Stimulated activated CD8-positive, alpha-beta memory T cell treated with anti-CD3 and anti-CD28 coated beads, Interleukin-12 subunit alpha, Interleukin-12 subunit beta, amount 100 ng/mL, for 24 hours (primary cell): ENCODE measurements around the gene SLC2A4RG.

ENCODE experiments used
- DNase-seq: peaks from one replicate; pipeline ENCODE4 v3.0.0-alpha.2; 2020; ENCODE audit errors: extremely low read depth

The SLC2A4RG gene

DNA sequence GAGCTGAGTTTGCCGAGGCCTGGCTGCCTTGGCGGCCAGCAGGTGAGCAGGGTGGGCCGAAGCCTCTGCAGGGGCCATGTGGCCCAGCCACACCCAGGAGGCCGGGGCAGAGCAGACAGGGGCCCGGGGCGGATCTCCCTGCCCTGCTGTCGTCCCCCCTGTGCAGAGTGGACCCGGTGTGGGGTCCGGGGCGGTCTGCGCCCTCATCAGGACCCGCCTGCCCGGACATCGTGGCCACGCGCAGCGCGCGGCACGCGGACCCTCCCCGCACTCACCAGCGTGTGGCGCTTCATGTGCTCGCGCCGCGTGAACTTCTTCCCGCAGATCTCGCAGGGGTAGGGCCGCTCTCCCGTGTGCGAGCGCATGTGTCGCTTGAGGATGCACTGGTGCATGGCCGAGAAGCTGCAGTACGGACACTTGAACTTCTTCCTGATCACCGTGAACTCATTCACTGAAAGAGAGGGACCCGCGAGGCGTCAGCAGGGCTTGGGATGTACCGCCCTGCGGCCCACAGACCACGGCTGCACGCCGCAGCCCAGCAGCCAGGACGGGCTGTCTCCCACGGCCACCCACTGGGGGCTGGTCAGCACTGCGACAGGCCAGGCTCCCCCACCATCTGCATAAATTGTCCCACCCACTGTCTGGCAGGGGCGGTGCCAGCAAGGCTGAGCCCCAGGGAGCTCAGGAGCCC, 13.0 kb downstream of the SLC2A4RG start:
- DNase-seq, result no peak

DNA sequence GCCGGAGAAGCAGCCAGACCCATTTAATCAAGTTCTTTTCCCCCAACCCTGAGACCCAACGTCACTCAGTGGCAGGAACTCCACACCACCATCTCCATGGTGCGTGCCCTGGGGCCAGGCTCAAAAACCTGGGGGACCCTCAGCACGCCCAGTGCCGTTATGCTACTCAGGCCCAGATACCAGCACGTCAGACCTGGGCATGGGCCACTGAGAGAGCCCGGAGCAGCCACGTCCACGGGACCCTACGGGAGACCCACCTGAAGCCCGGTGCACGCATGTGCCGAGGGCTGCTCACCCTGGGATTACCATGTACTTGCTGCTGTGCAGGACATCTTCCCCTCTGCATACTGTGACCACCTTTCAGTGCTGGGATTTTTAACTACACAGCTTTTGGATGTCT, 13.8 kb downstream of the SLC2A4RG start:
- no peak for DNase-seq

DNA sequence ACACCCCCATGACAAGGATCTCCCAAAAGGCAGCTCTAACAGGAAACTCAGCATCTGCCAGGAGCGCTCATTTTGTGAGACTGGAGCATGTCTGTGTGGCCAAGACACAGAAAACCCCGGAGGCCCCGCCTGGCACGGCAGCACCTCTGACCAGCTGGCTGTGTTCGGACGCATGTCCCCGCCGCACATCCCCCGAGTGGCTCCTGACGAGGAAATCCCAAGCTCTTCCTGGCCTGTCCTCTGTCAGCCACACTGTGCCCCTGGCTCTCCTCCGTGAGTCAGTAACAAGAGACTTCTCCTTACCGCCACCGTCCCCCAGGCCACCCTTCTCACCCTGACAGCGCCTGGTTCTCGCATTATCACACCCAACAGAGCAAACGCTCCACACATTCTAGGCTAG, 14.4 kb downstream of the SLC2A4RG start:
- DNase-seq, result no peak

DNA sequence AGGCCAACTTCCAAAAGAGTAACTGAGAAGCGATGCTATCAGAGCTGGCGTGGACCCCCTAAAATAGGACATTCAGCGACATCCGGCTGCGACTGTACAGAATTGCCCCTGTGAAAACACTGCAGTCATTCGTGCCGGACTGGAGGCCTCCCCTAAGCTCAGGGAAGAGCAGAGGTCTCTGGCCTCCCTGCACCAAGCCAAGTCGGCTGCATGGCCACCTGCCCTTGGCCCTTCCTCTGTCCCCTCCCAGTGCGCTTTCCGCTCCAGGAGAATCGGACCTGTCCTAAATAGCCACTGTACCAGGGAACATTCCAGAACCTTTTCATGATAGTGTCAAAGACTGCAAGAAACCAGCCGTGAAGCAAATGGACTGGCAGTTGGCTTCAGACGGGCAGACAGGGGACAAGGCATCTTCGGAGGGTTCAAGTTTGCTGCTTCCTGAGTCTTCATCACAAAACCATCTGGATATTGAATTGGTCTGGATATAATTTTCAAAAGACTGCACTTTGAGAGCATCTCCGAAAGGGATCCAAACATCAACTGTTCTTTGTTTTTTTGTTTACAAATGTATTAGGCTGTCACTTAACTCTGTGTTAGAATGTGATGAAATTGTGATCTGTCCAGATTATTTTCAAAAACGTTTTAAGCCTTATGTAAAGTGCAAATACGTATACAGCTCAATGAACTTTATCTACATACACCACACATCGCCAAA, 16.5 kb downstream of the SLC2A4RG start:
- no peak for DNase-seq

DNA sequence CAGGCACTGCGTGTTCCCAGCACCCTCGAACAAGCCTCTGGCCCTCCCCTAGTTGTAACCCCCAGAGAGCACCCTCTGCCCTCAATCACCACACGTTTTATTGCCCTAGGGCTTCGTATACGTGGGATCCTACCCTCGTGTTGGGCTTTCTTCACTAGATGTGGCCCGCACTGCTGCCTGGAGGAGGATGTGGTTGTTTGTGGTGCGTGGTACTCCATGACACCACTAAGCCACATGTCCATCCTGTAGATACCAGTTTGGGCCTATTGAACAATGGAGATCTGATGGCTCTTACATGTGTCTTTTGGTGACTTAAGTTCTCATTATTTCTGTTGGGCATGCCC, 17.0 kb downstream of the SLC2A4RG start:
- DNase-seq, result no peak

DNA sequence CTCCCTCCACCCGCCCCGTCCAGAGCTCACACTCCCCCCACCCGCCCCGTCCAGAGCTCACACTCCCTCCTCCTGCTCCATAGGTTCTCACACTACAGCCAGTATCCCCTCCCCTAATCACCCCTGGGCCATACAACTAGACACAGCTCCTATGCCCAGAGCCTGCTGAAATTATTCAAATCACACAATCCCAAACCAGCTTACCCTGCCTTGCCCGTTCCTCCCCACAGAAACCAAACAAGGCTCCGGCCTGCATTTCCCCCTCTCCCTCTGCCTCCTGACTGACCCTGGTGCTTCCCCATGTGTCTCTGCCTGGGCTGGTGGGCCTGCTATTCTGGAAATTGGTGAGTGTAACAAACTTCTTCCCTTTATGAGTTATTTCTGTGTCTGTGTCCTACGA, 18.6 kb downstream of the SLC2A4RG start:
- DNase-seq, result no peak

DNA sequence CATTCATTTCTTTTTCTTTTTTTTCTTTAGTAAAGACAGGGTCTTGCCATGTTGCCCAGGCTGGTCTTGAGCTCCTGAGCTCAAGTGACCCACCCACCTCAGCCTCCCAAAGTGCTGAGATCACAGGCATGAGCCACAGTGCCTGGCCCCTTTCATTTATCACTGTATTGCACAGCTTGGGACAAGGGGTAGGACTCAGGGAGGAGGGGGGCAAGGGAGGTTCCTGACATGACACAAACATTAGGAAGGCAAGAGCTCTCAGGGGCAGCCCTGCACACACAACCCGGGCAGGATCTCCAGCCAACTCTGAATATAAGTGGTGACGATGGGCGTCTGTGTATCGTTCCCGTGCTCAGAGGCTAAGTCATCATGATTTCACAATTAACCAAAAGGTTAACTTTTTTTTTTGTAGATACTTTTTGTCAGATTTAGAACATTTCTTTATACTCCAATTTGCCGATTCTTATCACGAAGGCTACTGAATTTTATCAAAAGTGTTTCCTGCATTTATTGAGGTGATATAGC, 19.9 kb downstream of the SLC2A4RG start:
- DNase-seq, result no peak

DNA sequence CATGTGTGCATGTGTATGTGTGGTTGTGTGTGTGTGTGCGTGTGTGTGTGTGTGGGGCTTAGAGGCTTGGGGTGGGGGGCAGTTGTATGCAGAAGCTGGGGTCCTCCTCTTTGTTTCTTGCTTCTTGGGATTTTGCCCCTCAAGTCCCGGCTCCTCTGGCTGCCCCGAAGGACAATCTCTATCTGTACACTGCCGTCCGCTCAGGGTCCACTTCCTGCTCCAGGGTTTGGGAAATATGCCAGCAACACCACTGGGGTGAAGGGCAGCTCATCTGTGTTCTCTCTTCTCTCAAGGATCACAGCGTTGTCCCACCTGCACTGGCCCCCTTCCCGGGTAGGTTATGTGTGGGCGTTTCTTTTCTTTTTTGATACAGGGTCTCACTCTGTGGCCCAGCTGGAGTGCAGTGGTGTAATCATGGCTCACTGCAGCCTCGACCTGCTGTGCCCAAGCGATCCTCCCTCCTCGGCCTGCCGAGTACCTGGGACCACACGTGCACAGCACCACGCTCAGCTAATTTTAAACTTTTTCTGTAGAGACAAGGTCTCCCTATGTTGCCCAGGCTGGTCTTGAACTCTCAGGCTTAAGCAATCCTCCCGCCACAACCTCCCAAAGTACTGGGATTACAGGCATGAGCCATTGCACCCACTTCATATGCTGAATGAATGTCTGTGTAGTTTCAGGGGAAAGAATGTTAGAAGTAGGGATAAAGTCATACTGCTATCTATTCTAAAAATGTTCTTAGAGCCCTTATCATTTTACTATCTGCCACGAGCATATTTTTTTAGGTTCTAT, 25.7 kb downstream of the SLC2A4RG start:
- no peak for DNase-seq

DNA sequence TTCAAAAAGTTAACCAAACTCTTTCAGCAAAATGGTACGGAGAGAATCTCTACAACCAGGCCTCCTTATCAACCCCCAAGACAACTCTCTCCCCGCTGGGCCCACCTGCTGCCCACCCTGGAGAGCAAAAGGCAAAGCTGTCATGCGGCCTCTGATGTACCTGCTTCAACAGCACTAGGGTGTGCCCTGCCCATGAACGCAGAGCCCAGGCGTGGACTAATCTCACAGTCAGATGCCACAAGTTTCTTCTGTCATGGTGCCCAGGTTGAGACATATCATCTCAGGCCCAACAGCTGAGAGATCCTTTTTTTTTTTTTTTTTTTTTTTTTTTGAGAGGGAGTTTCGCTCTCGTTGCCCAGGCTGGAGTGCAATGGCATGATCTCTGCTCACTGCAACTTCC, 26.3 kb downstream of the SLC2A4RG start:
- no peak for DNase-seq

DNA sequence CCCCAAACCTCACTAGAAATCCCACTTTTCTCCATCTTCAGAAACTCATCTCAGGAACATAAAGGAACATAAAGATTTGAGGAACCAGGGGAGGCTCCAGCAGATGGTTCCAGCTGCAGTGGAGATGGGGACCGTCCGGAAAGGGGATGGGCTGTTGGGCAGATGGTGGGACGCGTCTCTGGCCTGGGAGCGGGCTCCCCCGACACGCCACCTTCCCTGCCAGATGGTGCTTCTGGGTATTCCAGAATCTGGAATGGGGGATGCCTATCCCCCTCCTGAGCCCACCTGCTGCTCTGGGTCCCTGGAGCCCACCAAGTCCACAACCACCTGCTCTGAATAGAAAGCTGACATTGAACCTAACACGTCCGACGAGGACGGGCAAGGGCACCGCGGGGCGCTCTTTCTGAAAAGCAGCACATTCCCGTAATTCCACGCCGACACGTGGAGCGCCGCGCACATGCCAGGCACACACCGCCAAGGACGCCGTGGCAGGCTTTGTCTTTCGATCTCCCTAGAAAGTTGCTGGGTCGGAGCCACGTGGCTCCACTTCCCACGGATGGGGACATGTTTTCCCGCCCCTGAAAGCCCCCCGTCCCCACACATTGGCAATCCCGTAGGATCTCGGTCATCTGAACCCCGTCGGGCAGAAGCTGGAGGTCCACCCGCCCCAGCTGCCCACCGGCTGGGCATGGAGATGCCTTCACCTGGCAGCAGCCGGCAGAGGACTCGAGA, 27.3 kb downstream of the SLC2A4RG start:
- DNase-seq, result no peak

DNA sequence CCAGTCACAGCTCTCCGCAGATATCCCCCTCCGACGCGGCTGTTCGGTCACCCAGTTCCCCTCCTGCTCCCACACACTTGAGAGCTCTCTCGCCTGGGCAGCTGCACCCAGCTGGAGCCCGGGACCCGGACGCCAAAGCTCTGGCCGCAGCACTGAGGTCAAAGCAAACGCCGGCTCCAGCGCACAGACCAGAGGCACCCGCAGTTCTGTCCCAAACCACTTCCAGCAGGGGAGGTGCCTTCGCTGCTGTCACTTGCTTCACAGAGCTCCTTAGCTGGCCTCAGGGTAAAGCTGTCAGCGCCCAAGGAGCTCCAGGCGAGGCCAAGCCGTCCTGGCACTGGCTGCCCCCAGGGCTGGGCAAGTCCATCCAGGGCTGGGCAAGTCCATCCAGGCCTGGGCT, 27.9 kb downstream of the SLC2A4RG start:
- DNase-seq, result no peak

DNA sequence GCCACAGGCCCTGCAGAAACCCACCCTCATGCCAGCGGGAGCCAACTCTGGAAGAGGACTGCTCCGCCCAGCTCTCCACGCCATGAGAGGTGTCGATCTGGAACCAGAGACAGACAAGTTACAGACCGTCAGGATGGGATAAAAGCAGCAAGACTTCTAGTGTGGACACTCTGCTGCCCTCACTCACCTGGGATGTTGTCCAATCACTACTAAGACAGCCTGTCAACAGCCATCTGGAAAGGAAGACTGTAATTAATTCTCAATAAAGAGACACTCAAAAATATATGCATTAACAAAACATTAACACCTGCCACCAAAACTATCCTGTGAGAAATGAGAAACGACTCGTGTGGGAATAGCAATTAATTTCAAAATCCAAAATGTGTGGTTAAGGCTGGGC, 28.3 kb downstream of the SLC2A4RG start:
- no peak for DNase-seq

DNA sequence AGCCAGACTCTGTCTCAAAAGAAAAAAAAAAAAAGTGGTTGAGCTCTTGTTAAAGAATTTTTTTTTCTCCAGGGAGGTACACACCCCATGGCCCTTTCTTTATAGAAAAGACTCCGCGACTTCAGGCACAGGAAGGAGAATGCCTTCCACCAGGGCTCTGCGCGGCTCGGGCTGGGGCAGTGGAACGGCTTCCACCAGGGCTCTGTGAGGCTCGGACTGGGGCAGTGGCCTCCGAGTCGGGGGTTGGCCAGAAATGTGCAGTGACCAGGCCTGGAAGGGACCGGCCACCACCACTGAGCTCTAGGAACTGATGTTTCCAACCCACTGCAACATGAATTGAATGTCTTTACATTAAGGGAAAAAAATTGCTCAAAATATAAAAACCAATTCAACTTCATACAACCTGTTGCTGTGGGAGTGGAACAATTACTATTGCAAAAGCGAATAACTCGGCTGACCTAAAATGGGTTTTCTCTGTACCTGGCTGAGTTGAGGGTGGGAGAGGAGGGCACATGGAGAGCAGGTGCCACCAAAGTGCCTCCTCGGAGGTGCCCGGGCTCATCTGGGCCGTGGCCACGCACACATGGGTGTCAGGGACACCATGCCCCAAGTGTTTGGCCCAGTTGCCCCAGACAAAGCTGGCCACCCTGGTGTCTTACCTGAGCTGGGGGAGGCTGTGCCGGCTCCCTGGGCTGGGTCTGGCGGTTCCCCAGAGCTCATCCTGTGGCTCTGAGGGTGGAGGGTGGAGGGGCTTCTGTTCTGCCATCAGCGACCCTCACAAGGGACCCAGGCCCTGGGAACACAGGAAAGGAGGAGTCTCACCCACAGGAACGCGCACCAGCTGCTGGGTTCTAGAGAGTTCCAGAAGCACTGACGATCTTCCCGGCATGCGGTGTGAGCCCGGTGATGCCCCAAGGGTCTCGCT, 29.3 kb downstream of the SLC2A4RG start:
- no peak for DNase-seq

DNA sequence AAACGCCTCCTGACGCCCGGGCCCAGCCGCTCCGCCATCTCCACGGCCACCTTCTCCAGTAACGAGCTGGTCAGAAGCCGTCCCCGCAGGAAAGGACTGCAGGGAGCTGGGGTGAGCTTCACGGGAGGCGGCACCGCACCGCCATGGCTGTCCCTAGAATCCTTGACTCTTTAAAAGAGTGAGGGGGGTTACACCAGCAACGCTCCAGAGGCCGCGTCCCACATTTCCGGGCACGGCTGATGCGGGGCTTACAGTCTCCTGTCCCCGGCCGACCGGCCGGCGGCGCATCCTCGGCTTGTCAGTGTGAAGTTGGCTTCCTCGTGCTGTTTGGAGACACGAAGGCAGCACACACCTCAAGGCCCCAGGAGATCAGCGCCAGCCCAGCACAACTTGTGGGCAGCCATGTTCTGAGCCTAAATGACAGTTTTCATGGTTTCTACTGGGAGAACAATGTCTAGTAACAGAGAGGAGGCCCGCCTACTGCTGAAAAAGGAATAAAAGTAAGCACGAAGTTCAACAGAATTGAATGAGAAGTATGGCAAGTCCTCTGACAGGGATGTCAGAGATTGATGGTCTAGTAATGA, 30.4 kb downstream of the SLC2A4RG start:
- DNase-seq, result no peak

DNA sequence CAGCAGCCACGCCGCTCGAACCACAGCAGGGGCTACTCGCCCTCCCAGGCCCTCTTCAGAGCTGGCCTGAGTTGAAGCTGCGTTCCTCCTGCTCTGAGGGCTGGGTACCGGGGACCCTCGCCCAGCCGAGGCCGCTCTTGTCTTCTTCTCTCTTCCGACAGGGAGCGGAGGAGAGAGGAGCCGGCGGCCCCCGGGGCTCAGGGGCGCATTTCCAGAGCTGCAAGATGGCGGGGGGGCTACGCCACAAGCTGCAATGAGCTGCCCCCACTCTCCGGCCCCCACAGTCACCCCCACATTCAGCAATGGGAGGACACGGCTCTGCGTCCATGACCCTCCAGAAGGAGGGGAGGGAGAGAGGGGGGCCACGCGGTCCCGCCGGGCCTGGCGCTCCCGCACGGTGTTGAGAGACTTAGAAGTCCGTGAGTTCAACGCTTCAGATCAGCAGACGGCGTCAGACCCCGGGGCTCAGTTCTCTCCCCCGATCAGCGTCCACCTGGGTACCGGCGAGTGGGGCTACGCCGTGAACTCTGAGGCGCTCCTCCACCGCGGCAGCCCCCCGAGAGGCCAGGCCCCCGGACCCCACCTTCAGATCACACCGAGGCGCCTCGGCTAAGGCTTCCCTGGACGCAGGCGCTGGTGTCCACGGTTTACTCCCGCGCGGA, 31.6 kb downstream of the SLC2A4RG start:
- DNase-seq, result no peak

DNA sequence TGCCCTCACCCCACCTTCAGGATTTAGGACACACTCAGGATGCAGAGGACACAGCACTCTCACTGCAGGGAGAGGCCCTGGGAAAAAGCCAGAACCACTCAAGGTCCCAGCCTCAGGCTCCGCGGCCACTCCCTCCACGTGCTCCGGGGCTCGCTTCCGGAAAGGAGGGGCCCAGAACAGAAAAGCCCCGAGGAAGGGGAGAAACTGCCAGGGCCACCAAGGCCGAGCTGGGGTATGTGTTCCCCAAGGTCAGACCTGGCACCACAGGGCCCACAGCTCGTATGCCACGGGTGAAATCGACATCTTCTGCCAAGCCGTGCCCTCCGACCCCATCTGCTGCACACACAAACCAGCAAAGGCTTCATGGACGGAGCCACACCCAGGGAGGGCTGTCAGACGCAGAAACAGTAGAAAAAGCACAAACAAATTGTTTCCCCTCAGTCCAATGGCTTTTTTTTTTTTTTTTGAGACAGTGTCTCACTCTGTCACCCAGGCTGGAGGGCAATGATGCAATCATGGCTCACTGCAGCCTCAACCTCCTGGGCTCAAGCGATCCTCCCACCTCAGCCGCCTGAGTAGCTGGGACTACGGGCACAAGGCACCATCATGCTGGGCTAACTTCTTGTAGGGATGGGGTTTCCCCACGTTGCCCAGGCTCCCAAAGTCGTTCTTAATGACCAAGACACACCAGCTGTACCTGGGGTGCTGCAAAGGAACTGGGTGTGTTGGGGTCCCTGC, 33.4 kb downstream of the SLC2A4RG start:
- no peak for DNase-seq

DNA sequence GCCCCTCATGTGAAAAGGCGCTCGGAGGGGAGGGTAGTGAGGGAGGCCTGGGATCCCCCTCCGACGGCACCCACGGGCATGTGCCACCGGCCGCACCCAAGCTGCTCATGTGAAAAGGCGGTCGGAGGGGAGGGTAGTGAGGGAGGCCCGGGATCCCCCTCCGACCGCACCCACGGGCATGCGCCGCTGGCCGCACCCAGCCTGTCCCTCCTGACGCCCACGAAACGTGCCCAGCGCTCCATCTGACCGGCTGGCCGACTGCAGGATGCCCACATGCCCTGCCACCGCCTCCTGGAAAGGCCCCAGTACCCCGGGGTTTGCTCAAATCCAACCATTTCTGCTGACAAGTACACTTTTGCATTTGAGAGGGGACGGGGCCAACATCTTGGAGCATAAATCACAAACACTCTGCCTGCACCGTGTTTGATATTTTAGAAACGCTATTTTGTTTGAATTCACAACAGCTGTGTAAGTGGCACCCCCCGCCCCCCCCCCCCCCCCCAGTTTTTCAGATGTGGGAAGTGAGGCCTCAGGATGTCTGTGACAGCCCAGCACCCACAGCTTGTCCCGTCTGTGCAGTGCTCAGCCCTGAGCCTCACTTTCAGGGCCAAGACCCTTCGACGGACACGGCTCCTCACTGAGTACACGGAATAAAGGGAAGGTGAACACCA, 34.1 kb downstream of the SLC2A4RG start:
- no peak for DNase-seq

DNA sequence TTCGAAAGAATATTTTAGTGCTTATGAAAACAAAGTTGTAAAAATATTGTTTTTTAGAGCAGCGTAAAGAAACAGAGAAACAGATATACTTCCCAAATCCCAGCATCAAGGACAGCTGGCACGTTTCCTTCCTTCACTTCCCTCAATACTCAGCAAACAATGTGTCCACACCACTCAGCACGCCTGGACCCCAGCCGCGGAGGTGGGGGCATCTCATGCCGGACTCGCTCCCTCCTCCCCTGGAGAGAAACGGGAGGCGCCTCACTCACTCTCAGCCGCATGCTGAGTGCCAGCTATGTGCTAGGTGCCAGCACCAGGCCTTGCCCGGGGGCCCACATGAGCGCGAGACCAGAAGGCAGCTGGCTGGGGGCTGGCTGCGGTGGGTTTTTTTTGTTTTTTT, 34.7 kb downstream of the SLC2A4RG start:
- DNase-seq, result no peak
